Loucy (cell line): Measurements from ENCODE around the gene SRRD.
A peak's percentile ranks its signal among the peaks of the same experiment; 100 is the strongest.

Experiments used
- H2AFZ ChIP-seq: fragments of 200-600 bp; sonication (generic); 2 replicates; pipeline ENCODE4 v1.6.0; 2016; ENCODE audit warnings: antibody characterized with exemption, mild to moderate bottlenecking, low read length, moderate library complexity
- H3F3A ChIP-seq: fragments of 200-600 bp; 2 replicates; pipeline ENCODE4 v1.6.0; 2016; ENCODE audit warnings: antibody characterized with exemption, low read depth, mild to moderate bottlenecking
- H3K27me3 ChIP-seq: fragments of 200-600 bp; sonication (generic); 2 replicates; pipeline ENCODE4 v1.6.1; 2014; ENCODE audit warnings: low read length, mild to moderate bottlenecking; ENCODE audit not compliant: insufficient read depth, poor library complexity, severe bottlenecking
- H3K36me3 ChIP-seq: fragments of 200-600 bp; sonication (generic); 2 replicates; pipeline ENCODE4 v1.6.1; 2016; ENCODE audit warnings: low read length; ENCODE audit not compliant: insufficient read depth
- H3K4me1 ChIP-seq: fragments of 200-600 bp; sonication (generic); 2 replicates; pipeline ENCODE4 v1.5.1; 2014; ENCODE audit warnings: low read length, mild to moderate bottlenecking; ENCODE audit not compliant: insufficient read depth, poor library complexity, severe bottlenecking
- H3K4me2 ChIP-seq: fragments of 200-600 bp; sonication (generic); 2 replicates; pipeline ENCODE4 v1.6.0; 2014; ENCODE audit warnings: antibody characterized with exemption, low read length, low read depth, mild to moderate bottlenecking; ENCODE audit not compliant: poor library complexity, severe bottlenecking
- H3K4me3 ChIP-seq: fragments of 200-600 bp; sonication (generic); 2 replicates; pipeline ENCODE4 v1.5.1; 2014; ENCODE audit warnings: low read length, mild to moderate bottlenecking, mixed read lengths; ENCODE audit not compliant: poor library complexity, severe bottlenecking
- H3K79me2 ChIP-seq: fragments of 200-600 bp; sonication (generic); 2 replicates; pipeline ENCODE4 v1.6.1; 2014; ENCODE audit warnings: low read length; ENCODE audit not compliant: insufficient read depth
- H3K9ac ChIP-seq: fragments of 200-600 bp; sonication (generic); 2 replicates; pipeline ENCODE4 v1.6.0; 2014; ENCODE audit warnings: mild to moderate bottlenecking, low read depth, low read length, moderate library complexity; ENCODE audit not compliant: poor library complexity, severe bottlenecking
- H3K9me2 ChIP-seq: fragments of 200-600 bp; sonication (generic); replicated peaks from 2 replicates; pipeline ENCODE4 v1.6.1; 2016; ENCODE audit warnings: low read depth, low read length, mixed read lengths
- H3K9me3 ChIP-seq: fragments of 200-600 bp; sonication (generic); 2 replicates; pipeline ENCODE4 v1.6.1; 2014; ENCODE audit warnings: mild to moderate bottlenecking, antibody characterized with exemption, low read length, low read depth; ENCODE audit not compliant: insufficient read depth
- H4K20me1 ChIP-seq: fragments of 200-600 bp; sonication (generic); 2 replicates; pipeline ENCODE4 v1.6.0; 2014; ENCODE audit warnings: antibody characterized with exemption, low read length, mild to moderate bottlenecking; ENCODE audit not compliant: insufficient read depth, poor library complexity, severe bottlenecking
- EZH2phosphoT487 ChIP-seq: fragments of 200-600 bp; IDR thresholded peaks from 2 replicates; pipeline ENCODE4 v1.6.1; 2018; ENCODE audit warnings: antibody characterized with exemption, mild to moderate bottlenecking, moderate library complexity, borderline replicate concordance
- TF ChIP-seq, protein P1 (sequence below): fragments of 200-600 bp; sonication (generic); conservative IDR thresholded peaks from 2 replicates; pipeline ENCODE4 v1.5.1; 2014; ENCODE audit warnings: mild to moderate bottlenecking, antibody characterized with exemption, low read length

SRRD gene

DNA sequence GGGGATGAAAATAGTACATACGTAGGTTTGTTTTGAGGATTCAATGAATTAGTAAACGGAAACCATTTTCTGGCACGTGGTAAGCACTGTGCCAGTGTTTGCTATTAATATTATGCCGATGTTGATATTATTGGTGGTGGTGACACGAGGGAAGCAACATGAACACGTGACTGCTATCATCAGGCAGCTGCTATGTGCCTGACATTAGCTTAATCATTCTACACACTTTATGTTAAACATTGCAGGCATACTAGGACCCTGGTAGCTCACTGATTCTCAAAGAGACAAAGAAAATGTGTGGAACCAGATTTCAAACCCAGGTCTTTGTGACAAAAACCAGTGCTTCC, 656 bp downstream of the SRRD start:
- TF ChIP-seq, protein P1, sequence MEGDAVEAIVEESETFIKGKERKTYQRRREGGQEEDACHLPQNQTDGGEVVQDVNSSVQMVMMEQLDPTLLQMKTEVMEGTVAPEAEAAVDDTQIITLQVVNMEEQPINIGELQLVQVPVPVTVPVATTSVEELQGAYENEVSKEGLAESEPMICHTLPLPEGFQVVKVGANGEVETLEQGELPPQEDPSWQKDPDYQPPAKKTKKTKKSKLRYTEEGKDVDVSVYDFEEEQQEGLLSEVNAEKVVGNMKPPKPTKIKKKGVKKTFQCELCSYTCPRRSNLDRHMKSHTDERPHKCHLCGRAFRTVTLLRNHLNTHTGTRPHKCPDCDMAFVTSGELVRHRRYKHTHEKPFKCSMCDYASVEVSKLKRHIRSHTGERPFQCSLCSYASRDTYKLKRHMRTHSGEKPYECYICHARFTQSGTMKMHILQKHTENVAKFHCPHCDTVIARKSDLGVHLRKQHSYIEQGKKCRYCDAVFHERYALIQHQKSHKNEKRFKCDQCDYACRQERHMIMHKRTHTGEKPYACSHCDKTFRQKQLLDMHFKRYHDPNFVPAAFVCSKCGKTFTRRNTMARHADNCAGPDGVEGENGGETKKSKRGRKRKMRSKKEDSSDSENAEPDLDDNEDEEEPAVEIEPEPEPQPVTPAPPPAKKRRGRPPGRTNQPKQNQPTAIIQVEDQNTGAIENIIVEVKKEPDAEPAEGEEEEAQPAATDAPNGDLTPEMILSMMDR: no peak
- no peak for TF ChIP-seq EZH2phosphoT487
- H4K20me1 ChIP-seq: no peaks in the 10 kb centered on the region
- peak overlapping the region; percentile 80 for H3K4me2 ChIP-seq
- peaks cover 60% of the 10 kb centered on the region for H3K4me1 ChIP-seq
- no peaks in the 10 kb centered on the region for H3F3A ChIP-seq
- no peaks in the 10 kb centered on the region for H3K27me3 ChIP-seq
- H3K4me3 ChIP-seq: peak overlapping the region; percentile 97
- H3K79me2 ChIP-seq: peaks cover 69% of the 10 kb centered on the region
- no peaks in the 10 kb centered on the region for H3K9me2 ChIP-seq
- H3K9me3 ChIP-seq: no peaks in the 10 kb centered on the region
- peak overlapping the region; percentile 96 for H3K9ac ChIP-seq
- peaks cover 14% of the 10 kb centered on the region; the same call in 1 of the 2 replicates for H3K36me3 ChIP-seq
- peak overlapping the region; percentile 56; the same call in 1 of the 2 replicates for H2AFZ ChIP-seq

DNA sequence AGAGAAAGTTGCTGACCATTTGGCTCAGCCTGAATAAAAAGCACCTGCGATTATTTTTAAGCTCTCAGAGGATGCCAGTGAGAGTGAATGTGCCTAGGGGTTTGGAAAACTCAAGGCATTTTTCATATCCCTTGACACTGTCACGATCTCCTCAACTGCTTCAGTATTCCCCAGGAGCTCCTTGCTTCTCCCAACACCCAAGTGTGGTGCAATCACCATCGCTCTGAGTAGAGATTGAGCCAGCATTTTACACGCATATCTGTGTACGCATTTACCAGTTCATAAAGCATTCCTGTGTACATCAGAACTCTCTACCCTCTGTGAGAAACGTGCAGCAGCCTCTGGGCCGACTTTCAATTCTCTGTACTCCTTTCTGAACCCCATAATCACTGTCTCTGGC, 1.3 kb downstream of the SRRD start:
- Histone ChIP-seq H2AFZ (no peak overlapping the region), H3K27me3 (no peaks in the 10 kb centered on the region), H4K20me1 (no peaks in the 10 kb centered on the region), H3K4me3 (peak overlapping the region; percentile 97), H3K9me3 (no peaks in the 10 kb centered on the region), H3K9me2 (no peaks in the 10 kb centered on the region), H3K9ac (peak overlapping the region; percentile 96), H3K36me3 (peaks cover 21% of the 10 kb centered on the region; the same call in 1 of the 2 replicates), H3K4me1 (peaks cover 58% of the 10 kb centered on the region), H3F3A (no peaks in the 10 kb centered on the region), H3K79me2 (peaks cover 62% of the 10 kb centered on the region), H3K4me2 (peak overlapping the region; percentile 80)
- TF ChIP-seq, protein P1: no peak
- TF ChIP-seq EZH2phosphoT487: no peak

DNA sequence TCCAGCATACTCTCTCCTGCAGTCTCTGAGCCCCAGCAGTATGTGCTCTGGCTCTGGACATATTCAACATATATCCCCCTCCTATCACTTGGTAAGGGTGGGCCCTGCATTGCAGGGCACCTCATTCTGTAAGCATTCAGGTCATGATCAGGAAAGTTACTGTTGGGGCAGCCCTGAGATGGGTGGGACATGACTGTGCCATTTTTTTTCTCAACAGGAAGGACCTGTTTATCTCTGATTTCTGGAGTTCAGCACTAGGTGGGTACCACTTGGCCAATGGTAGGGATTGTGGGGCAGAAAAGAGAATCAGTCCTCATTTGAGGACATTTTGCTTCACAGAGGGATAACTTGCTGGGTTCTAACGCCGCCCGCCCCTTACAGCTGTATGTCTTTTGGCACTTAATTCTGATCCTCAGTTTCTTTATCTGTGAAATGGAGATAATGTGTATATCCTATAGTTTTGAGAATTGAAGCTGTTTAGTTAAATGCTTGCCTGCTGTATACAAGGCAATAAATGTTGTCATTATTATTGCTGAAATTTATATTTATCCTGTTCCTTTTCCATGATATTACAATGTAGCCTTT, 2.2 kb downstream of the SRRD start:
- Histone ChIP-seq H3F3A (no peaks in the 10 kb centered on the region), H3K4me3 (peak overlapping the region; percentile 97), H3K9me2 (no peaks in the 10 kb centered on the region), H3K4me2 (peak overlapping the region; percentile 80), H3K9ac (no peak overlapping the region), H3K27me3 (no peaks in the 10 kb centered on the region), H4K20me1 (no peaks in the 10 kb centered on the region), H3K4me1 (peaks cover 49% of the 10 kb centered on the region), H3K9me3 (no peaks in the 10 kb centered on the region), H3K36me3 (peaks cover 29% of the 10 kb centered on the region; the same call in 1 of the 2 replicates), H3K79me2 (peaks cover 53% of the 10 kb centered on the region), H2AFZ (no peak overlapping the region)
- TF ChIP-seq EZH2phosphoT487: no peak
- TF ChIP-seq, protein P1: no peak
